GM12891 (cell line): Measurements from ENCODE around the gene GSKIP.

Experiments
- DNase-seq: peaks from one replicate; pipeline ENCODE4 v3.0.0; 2011; ENCODE audit warnings: low spot score; ENCODE audit not compliant: insufficient read length
- FAIRE-seq: peaks from 2 replicates; lab custom pipeline; 2011; peaks lifted over from hg19 to GRCh38; lab: Jason Lieb, UNC
- PAX5 ChIP-seq: IDR thresholded peaks from 2 replicates; pipeline ENCODE4 v1.6.1; 2011; ENCODE audit warnings: low read length, moderate library complexity, mild to moderate bottlenecking; ENCODE audit not compliant: insufficient read depth, severe bottlenecking
- POLR2A ChIP-seq: IDR thresholded peaks from 2 replicates; pipeline ENCODE4 v1.6.1; 2011; ENCODE audit warnings: low read depth, low read length, control low read depth
- POLR2AphosphoS5 ChIP-seq: IDR thresholded peaks from 2 replicates; pipeline ENCODE4 v1.6.1; 2011; ENCODE audit warnings: low read depth, low read length, control low read depth
- POU2F2 ChIP-seq: IDR thresholded peaks from 2 replicates; pipeline ENCODE4 v1.6.1; 2011; ENCODE audit warnings: low read depth, mild to moderate bottlenecking, control low read depth, low read length, moderate library complexity
- SPI1 ChIP-seq: IDR thresholded peaks from 2 replicates; pipeline ENCODE4 v1.6.1; 2011; ENCODE audit warnings: low read depth, low read length, control low read depth
- TAF1 ChIP-seq: IDR thresholded peaks from 2 replicates; pipeline ENCODE4 v1.6.1; 2011; ENCODE audit warnings: low read depth, low read length, control low read depth

GSKIP gene

DNA sequence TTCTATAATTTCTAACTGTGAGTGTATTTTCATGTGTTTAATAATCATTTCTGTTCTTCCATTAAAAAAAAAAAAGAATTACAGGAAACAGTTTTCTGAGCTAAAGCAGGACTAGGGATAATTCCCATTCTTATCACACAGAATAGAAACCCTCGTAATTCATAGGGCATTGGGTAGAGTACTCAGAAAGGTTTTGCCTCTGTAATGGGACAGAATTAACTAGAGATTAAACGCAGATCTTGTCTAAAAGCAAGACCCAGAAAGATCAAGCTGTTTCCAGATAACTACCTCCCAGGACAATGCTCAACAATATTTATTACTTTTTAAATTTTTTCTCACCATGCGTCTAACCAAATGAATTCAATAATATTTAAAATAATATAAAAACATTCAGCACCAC is 10.2 kb downstream of the GSKIP start:
- no peak for FAIRE-seq
- DNase-seq, result no peak
- TF ChIP-seq POU2F2 (no peak), POLR2A (no peak), POLR2AphosphoS5 (no peak), TAF1 (no peak)

GRCh38 chr14:96376093-96376492 is 12.8 kb downstream of the GSKIP start:
- TF ChIP-seq PAX5, result no peak
- DNase-seq, result no peak
- FAIRE-seq, result no peak

DNA sequence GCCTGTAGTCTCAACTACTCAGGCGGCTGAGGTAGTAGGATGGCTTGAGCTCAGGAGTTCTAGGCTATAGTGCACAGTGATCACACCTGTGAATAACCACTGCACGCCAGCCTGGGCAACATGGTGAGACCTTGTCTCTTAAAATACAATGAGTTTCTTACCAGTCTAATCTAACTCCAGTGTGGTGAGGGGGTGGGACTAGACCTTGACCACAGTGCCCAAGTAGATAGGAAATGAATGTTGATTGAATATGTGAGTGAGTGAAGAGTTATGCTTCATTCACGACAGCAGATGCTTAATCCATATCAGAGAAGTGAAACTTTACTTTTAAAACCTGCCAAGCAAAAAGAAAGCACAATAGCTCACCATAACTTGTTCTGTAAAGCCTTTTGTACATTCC is 17.4 kb downstream of the GSKIP start:
- TF ChIP-seq POLR2A, result no peak
- TF ChIP-seq SPI1, result peak; percentile 65
- peak; percentile 97 for FAIRE-seq

GRCh38 chr14:96383445-96383844 is 20.1 kb downstream of the GSKIP start:
- FAIRE-seq (no peak), DNase-seq (no peak)
- TF ChIP-seq POU2F2 (no peak), SPI1 (no peak), POLR2AphosphoS5 (no peak), PAX5 (no peak), TAF1 (no peak), POLR2A (no peak)

More for the DNA sequence above, 17.4 kb downstream of the GSKIP start:
- DNase-seq, result no peak

DNA sequence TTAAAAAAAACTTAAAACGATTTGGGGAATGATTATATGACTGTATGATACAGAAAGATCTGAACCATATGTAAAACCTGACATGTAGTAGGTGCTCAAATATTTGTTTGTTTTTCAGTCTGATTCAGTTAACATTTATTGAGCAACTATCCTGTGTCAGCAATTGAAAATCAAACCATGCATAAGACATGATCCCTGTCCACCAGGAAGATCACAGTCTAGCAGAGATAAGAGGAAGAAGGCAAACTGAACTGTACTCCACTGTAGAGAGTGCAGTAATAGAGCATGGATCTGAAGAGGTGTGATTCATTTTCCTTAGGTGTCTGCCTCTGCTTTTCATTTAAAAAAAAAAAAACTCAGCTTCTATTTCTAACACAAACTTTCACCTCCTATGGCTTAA is 20.7 kb downstream of the GSKIP start:
- no peak for TF ChIP-seq POLR2AphosphoS5
- no peak for TF ChIP-seq SPI1
- TF ChIP-seq PAX5, result no peak
- TF ChIP-seq TAF1, result no peak
- TF ChIP-seq POU2F2, result no peak
- TF ChIP-seq POLR2A, result no peak
- FAIRE-seq (peak; percentile 5), DNase-seq (no peak)

GRCh38 chr14:96384740-96385139 is 21.4 kb downstream of the GSKIP start:
- TF ChIP-seq PAX5 (no peak), TAF1 (no peak), POLR2A (no peak), POLR2AphosphoS5 (no peak), SPI1 (no peak), POU2F2 (no peak)
- FAIRE-seq (no peak), DNase-seq (no peak)

DNA sequence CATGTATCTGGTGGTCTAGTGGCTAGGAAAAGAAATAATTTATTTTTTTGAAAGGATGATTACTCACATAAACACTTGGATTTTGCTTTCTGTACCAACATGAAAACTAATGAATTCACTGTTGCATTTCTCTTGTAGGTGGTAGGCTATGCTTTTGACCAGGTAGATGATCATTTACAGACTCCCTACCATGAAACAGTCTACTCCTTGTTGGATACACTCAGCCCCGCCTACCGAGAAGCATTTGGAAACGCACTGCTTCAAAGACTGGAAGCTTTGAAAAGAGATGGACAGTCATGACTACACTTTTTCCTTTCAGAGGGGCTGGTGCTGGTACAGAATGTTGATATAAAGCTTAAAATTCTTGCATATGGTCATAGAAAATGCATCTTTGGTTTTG is 22.1 kb downstream of the GSKIP start:
- no peak for TF ChIP-seq PAX5
- no peak for TF ChIP-seq POLR2A
- no peak for TF ChIP-seq SPI1
- no peak for TF ChIP-seq POU2F2
- TF ChIP-seq POLR2AphosphoS5, result no peak
- no peak for TF ChIP-seq TAF1
- no peak for FAIRE-seq

DNA sequence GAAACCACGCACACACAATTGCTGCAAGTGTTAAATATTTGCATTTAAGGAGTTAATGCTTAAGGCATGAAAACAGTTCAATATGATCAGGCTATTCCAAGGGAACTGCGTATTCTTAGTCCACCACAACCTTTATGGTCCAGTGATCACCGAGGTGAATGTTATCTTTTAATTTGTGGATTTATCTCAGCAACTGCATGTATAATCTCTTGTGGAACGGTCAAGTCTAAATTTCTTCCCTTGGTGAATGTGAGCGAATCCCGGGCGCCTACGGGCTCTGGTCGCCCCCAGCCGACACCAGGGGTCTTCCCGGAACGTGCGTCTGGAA is 27.6 kb downstream of the GSKIP start:
- no peak for FAIRE-seq
- TF ChIP-seq POLR2A (no peak), SPI1 (no peak), POU2F2 (no peak), TAF1 (no peak), PAX5 (no peak), POLR2AphosphoS5 (no peak)
- no peak for DNase-seq

More for the DNA sequence above, 22.1 kb downstream of the GSKIP start:
- no peak for DNase-seq

GRCh38 chr14:96391293-96392118 is 28.2 kb downstream of the GSKIP start:
- TF ChIP-seq POLR2A (no peak), SPI1 (no peak), TAF1 (no peak), POLR2AphosphoS5 (peak; percentile 51; the same call in 1 of the 2 replicates)
- peak; percentile 98 for FAIRE-seq

GRCh38 chr14:96393071-96393691 is 29.9 kb downstream of the GSKIP start:
- DNase-seq (no peak), FAIRE-seq (no peak)
- TF ChIP-seq POLR2A, result no peak
- no peak for TF ChIP-seq TAF1
- TF ChIP-seq POU2F2, result no peak
- no peak for TF ChIP-seq POLR2AphosphoS5
- no peak for TF ChIP-seq PAX5
- no peak for TF ChIP-seq SPI1

More at GRCh38 chr14:96391293-96392118, 28.2 kb downstream of the GSKIP start:
- DNase-seq, result peak; percentile 93
